Activated T-cell treated with anti-CD3 and anti-CD28 coated beads for 48 hours (primary cell): ENCODE measurements around the gene TAF4.

Experiments
- DNase-seq: peaks from one replicate; pipeline ENCODE4 v3.0.0-alpha.2; 2020; ENCODE audit warnings: low read depth

Gene TAF4

DNA sequence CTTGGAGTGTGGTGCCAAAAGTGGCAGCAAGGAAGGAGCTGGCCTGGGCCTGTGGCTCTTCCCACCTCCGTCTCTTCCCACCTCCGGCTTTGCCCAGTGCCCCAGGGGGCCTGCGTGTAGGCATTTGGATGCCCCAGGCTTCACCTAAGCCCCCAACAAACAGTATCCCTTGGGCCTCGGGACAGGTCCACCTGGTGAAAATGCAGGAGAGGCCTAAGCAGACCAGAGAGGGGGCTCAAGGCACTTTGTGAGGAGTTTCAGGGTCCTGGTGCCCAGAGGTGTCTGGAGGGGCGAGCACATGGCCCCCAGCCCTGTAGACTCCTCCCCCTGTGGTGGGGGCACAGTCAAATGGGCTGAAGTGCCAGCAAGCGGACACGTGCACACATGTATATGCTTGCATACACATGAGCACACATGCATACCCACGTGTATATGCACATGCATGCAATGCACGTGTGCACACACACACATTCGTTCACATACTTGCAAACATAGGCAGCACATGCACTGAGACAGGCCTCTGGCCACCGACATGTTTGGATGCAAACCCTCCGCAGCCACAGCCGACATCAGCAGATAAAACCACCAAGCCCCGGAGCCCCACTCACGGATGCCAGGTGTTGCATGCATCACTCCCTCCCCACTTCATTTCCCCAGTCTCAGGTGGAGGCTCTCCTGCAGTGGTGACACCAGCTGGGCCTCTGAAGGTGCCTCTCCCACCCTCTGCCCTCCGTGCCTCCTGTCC is 124.5 kb downstream of the TAF4 start:
- DNase-seq, result no peak

DNA sequence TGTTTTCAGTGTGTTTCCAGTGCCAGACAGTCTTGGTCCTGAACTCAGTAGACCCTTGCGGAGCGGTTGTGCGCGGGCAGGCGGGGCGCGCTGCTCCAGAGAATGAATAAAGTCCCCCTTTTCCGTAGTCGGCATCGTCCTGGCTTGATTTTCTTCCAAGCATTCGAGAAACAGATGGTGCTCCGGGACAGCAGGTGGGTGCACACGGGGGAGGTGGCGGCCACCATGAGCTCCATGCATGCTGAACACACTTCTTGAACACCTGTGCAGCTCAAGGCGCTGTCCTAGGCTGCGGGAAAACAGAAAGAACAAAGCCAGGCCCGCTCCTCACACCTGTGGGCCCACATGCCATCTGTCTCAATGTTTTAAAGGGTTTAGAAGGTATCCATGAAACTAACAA is 125.2 kb downstream of the TAF4 start:
- no peak for DNase-seq

DNA sequence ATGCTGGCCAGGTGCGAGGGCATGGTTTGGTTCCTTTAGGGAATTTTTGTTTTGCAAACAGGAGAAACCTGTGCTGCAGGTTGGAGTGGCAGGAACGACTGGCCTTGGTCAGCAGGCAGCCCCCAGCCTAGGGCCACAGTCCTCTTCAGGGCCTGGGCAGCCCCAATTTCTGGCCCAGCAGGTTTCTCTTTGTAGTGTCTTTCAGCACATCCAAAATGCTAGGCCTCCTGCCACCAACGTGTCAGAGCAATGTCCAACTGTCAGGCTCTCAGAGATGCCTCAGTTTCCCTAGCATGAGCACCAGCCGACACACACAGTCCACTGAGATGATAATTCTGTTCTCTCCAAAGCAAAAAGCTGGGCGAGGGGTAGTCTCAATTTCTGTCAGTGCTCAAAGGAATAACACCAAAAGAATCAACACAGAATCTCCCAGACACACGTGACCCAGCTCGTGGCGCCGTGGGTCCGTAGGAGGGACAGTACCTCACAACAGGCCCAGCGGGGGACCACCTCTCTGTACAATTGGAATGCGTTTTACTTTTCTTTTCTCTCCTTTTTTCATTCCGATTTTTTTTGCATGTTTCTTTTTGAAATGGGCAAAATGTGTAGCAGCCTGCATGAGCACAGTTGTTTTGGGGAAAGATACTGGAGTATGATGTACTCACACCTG is 125.9 kb downstream of the TAF4 start:
- no peak for DNase-seq

DNA sequence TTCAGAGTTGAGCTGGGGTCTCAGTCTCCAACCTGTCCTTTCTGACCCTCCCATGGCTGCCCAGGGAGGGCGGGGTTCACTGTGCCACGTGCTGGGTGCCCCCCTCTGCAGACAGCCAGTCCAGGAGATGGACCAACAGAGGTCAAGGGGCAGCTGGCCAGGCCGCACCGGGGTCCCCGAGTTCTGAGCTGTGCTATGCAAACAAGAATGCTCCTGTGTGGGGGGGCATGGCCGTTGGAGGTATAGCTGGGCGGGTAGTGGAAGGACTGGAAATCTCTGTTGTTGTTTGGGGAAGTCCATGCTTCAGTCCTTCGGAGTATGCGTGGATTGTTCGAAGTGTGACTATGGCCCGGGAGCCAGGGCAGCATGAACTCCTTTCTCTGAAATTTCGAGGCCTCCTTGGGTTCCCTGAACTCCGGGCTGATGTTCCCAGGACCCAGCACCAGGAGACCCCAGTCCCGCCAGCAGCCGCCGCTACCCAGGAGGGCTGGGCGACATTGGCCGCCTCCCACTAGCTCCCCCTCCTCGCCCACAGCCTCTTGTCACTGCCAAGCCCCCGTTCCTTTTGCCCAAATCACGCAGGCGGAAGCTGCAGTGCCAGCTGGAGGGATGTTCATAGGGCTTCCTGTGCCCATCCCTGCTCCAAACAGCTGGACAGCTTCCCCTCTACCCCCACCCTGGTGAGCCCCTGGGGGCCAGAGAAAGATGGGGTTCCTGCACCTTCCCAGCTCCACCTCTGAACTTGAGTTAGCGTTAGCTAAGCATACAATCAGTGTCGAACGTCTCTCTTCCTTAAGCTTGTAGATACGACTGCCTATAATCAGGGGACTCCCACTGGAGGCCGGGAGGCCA is 126.6 kb downstream of the TAF4 start:
- DNase-seq, result no peak

DNA sequence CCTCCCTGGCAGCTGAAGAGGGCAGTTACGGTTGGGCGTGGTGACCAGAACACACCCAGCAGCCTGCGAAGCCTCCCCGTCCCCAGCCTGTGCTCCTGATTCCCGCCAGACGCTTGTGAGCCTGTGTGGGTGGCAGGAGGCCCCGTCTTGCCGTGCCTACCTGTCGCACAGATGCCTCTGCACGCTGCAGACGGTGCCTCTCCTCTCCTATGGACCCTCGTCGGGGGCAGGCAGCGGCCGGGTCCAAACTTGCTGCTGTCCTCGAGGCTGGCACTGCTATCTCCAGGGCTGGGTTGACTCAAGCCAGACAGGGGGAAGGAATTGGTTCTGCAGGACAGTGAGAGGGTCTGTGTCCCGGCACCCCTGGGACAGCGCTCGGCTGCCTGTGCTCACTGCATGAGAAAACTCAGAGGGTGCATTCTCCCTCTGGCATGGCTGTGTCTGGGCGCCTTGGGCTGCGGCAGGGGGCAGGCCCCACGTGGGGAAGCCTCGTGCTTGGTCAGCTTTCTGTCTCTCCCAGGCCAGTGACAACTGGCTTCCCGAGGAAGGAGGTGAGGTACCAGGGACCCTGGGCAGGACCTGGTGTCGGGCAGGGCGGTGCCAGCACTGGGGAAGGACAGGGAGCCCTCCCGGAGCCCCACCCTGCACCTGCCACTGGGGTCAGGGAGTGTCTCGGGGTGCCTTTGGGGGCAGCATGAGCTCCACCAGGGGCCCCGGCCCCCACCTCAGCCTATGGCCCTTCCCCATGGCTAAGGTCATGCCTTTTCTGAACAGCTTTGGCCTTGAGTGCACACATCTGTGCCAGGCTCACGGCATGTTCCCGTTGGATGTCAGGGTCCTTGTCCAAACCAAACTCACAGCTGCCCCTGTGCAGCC is 127.5 kb downstream of the TAF4 start:
- DNase-seq, result no peak

DNA sequence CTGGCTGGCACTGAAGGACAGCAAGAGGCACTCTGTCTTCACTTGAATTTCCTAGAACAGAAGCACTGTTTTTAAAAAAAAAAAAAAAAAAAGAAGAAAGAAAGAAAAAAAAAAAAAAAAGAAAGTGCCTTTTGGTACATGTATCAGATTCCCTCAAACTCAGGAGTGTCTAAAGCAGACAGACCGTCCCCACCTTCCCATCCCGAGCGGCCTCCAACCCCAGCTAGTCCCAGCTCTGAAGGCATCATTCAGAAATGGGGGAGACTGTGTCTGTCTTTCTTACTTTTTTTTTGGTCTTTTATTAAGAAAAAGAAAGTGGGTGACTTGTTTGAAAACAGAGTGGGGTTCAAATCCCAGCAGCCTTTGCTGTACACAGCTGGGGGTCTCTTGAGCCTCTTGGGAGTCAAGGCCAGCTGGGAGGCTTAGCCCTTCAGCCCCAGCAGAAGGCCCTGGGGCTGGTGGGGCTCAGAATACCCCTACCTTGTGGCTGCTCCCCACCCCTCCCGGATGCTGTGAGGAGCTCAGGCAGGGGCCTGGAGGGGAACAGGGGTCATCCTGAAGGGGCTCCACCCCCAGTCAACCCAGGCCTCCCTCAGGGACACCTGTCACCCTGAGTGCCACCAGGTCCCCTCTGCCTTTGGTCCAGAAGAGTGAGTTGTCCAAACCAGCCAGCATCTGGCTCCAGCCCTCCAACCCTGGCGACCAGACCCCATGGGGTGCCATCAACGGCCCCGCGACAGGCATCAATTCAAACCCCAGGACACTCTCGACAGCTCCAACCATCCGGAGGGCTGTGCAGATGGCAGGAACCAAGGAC is 128.3 kb downstream of the TAF4 start:
- DNase-seq, result no peak

DNA sequence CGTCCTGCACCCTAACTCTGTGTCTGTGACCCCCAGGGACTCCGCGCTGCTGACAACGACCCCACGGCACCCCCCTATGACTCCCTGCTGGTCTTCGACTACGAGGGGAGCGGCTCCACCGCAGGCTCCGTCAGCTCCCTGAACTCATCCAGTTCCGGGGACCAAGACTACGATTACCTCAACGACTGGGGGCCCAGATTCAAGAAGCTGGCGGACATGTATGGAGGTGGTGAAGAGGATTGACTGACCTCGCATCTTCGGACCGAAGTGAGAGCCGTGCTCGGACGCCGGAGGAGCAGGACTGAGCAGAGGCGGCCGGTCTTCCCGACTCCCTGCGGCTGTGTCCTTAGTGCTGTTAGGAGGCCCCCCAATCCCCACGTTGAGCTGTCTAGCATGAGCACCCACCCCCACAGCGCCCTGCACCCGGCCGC is 129.0 kb downstream of the TAF4 start:
- DNase-seq, result no peak

DNA sequence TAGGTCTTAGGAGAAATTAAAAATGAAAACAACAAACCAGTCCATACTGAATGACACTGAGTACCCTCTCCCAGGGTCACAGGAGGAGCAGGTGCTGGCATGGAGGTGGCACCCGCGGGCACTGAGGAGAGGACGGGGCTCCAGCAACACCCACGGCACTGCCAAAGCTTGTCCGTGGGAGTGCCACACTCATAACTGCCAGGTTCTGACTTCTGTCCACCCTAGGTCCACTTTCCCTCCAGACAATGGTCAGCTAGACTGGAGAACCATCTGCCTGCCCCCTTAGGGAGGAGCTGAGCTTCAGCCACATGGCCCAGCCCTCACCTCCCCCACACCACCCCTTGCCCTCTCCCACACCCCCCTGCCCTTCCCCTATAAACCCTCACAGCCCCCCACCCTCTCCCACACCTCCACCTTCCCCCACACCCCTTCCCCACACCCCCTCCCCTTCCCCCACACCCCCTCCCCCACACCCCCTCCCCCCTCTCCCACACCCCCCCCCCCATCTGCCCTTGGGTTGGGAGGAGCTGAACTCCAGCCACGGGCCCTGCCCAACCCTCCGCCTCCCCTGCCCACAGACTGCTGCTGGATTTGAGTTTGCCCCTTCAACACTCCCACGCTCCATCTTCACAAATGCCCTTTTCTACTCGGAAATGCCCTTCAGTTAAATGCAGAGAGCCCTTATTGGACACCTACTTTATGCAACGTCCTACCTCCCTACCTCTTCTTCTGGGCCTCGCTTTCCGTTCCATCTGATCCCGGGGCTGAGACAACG is 129.6 kb downstream of the TAF4 start:
- no peak for DNase-seq

DNA sequence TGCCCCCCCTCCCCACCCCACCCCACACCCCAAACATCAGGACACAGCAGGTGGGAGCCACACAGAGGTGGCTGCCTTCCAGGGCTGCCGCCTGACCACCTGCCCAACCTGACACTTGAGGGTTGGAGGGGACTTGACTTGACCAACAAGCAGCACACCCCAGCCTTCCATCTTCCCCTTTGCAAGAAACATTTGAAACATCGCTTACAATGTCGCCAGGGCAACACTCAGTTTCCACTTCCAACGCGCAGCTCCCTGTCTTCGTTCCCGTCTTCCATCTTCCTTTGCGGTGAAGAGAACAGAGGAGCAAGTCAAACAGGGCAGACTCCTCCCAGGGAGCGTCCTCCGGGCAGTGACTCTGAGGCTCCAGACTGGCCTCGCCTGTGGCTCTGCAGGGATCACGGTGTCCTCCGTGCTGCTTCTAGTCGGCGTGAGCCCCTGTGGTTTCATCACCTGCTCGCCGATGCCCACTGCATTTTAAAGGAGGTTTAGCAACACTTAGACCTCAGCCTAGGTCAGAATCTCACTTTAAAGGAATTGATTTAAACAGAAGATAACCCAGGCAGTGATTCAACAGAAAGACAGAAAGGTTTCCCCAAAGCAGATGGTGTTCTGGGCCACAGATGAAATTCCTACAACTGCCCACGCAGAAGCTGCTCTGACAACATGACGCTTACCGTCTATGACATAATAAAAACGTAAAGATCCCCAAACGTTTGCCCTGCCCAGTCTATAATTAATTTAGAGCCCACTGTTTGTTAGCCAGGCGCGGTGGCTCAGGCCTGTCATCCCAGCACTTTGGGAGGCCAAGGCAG is 130.8 kb downstream of the TAF4 start:
- DNase-seq, result no peak

DNA sequence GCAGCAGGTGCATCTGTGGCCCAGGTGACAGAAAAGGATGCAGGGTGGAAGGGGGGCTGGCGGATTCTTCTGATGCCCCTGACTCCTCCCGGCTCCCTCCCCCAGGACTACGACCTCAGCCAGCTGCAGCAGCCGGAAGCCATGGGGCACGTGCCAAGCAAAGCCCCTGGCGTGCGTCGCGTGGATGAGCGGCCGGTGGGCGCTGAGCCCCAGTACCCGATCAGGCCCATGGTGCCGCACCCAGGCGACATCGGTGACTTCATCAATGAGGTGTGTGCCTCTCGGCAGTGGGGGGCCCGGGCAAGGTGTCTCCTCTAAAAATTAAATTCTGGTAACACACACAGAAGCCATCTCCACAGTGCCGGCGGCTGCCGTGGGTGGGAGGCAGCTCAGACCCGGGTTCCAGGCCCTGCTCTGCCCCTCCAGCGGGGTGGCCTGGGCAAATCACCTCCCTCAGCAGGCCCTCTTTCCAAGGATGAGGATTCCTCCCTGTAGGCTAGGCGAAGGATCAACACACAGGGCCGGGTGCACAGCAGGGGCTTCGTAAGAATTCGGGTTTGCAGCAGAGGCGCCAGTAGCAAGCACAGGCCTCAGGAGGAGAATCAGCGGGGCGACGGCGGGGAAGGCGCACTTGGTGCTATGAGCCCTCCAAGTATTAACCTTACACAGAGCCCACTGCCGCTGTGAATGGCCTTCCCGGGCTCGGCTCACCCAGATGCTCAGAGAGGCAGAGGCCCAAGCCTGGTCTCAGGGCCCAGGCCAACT is 131.5 kb downstream of the TAF4 start:
- no peak for DNase-seq

DNA sequence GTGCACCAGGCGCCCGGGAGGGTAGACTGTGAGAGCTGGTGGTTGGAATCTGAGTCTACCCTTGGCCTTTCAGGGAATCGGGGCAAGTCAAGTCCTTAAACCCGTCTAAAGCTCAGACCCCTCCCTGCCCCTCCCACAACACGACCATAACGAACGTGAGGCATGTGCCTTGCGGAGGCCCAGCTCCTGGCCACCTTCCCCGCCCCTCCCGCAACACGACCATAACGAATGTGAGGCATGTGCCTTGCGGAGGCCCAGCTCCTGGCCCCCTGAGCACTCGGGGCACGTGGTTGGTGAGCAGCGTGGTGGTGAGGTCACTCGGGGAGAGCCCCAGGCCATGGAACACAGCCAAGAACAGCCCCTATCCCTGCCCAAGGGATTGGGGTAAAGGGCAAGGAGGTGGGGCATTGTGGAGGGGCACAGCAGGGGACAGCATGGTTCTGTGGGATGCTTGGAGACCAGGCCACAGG is 132.2 kb downstream of the TAF4 start:
- DNase-seq, result no peak

DNA sequence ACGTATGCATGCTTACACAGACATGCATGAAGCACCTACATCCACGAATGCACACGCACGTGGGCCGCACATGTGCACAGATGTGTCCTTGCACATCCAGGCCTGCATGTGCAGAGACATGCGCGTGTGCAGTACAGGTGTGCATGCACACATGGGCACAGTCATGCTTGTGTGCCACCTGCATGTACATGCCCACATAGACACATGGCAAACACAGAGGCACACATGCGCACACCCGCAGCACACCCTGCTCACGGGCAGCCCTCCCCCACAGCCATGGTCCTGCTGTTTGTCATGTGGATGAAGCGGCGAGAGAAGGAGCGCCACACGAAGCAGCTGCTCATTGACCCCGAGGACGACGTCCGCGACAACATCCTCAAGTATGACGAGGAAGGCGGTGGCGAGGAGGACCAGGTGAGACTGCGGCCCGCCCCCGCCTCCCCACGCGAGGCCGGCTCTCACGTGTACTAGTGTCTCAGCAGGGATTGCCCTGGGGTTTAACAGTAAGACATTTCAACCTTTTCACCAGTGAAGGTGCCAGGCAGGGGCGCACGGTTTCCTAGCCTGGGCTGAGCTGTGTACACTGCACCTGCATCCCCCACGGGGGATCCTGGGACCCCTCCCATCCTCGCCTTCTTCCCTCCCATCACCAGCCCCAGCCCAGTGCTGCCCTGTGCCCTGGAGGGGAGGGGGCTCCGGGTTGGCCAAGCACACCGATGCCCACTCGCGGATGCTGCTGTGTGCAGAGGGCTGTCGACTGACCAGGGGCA is 132.8 kb downstream of the TAF4 start:
- DNase-seq, result no peak

DNA sequence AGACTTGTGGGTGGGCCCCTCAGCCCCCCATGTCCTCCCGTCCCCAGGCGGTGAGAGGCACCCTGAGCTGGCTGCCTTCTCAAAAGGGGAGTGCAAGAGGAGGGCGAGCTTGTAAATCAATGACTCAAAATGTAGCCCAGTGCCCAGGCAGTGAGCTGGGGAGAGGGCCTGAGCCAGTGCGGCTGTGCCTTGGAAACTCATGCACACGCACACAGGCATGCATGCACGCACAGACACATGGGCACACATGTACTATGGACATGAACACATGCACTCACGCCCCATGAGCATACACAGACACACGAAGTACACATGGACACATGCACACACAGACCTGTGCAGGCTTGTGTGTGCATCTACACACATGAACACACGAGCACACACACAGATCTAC is 133.5 kb downstream of the TAF4 start:
- DNase-seq, result no peak

DNA sequence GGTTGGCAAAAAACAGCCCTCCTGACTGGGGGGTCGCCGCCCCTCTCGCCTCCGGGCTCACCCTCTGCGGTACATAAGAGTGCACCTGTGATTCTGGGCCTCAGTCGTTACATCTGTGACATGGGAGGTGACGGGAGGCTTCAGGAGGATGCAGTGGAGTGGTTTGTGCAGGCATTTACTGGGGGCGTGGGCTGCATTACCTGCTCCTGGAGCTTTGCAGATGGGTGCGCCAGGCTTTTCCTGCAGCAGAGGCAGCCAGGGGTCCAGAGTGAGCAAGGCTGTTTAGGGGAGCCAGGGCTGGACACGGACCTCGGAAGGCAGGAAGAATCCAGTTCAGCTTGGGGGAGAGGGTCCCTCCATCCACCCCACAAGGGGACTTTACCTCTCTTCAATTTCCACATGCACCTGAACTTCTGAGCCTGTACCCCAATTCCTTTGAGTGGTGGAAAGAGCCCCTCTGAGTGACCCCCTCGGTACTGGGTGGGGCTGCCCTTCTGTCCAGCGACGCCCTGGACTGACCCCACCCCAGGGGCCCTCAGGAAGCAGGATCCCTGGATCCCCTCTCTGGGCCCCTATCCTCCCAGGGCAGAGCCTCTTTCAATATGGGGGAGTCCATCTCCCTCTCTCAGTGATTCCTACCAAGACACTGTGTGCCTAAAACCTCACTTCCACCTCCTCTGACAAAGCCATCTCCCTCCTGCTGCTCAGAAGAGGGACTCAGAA is 134.0 kb downstream of the TAF4 start:
- no peak for DNase-seq

DNA sequence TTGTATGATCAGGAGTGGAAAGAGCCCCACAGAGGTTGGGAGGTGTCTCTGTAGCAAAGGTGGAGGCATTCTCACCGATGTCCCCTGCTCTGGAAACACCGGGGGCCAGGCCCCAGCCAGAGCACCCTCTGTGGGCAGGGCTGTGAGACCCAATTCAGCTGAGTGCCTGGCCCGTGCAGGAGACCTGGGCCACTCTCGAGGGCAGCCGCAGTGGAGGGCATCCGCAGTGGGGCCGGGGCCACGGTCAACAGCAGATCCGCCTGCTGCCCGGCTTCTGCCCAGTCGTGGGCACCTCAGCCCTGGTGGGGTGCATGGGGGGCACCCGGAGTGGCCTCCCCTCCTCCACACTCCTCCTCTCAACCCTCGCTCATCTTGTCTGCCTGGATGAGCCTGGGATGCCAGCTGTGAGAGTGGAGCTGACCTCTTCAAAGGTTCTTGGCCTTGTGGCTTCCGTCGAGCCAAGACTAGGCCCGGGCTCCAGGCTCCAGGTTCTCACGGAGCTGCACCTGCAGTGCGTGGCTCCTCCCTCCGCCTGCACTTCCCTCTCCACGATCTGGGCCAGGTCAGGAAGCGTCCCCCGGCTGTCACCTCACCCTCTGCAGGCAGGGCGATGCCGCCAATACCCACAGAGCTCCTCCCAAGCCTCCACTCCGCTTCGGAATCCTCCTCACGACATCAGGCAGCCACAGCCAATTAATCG is 134.8 kb downstream of the TAF4 start:
- DNase-seq, result no peak

DNA sequence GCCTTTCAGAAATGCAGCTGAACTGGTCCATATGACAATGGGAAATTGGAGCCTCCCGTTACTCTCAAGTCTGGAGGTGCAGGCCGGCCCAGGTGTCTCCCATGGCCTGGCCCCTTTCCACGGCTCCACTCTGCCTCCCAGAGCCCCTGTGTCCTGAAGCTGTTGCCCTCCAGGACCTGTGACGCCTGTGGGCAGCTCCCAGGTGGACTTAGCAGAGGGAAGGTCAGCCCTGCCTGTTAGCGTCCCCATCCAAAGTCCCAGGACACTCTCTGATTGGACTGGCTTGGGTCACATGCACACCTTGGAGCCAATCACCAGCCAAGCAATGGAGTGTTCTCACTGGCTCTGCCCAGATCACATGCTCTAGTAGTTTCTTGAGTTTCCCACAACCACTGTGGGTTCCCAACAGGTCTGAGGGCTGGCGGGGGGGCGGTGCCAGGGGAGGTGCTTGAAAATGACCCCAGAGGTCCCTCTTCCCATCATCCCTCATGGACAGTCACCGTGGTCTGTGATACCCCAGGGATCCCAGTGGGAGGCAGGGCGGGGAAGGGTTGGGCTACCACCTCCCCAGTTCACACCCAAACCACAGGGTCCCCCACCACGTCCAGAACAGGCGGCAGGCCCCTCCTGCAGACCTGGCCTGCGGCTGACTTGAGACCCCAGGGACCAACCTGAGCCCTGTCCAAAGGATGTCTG is 135.6 kb downstream of the TAF4 start:
- DNase-seq, result no peak
